GM04504 (cell line): ENCODE results near the gene FIGN.

Experiments
- DNase-seq: peaks from one replicate; pipeline ENCODE4 v3.0.0-alpha.2; 2012; ENCODE audit warnings: low read depth

FIGN gene

DNA sequence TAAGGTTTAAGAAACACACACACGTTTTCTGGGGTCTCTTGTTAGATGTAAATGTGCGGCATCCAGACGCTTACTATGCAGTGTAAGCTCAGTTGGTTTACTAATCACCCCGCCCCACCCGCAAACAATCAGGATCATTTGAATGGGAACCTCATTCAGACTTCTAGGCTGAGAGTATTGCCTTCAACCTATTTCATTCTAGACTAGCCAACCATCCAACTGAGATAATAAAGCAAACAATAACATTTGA lies 1.3 kb upstream of the FIGN start:
- DNase-seq, result no peak

GRCh38 chr2:163736433-163737189 lies 803 bp upstream of the FIGN start:
- DNase-seq, result no peak

DNA sequence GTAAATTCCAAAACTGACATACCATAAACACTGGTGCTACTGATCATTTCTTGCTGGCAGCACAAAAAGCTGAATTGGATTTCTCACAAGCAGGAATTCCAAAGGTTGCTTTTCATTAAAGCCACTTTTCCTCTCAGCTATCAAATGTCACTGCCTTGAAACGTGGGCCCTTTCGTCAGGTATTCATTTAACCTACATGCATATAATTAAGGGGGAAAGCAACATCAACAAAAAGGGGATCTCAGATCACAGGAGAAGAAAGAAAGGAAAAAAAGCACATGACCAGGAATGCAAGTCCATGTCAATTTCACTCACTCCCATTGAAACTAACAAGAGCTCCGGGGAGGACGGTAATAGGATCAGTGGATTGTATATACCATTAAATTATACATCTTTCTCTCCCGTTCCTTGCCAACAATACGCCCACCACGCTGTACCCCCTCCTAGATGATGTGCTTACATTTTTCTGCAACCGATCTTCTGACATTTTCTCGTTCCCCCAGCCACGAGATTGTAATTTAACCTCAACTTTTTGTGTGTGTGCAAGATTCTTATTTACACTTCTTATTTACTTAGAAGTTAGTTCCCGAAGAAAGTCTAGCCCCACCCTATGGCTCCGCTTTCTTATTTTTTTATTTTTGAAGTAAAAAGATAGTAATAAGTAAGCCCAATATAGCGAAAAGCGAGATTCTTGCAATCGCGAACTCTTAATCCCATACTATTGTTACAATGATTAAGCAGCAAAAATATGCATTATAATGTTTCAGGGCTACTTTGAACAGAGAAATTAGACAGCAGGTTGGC lies 725 bp downstream of the FIGN start:
- no peak for DNase-seq

DNA sequence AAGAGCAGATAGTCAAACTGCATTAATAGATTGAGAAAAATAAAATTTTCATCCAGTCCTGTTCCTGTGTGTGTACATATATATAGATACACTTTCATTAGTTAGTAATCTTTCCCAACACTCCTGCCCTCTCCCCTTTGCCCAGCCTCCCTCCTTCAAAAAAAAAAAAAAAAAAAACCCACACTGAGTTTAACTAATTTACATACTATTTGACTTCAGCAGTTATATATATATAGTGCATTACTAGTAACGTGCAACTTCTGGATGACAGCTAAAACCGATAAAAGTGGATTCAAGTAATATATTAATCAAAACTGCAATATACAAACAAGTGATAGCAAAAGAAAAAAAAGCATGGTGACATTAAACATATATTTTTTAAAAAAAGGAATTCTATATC lies 1.4 kb downstream of the FIGN start:
- no peak for DNase-seq

- no peak for DNase-seq
These were observed 1.9 kb downstream of the FIGN start for GRCh38 chr2:163733956-163734355.

GRCh38 chr2:163733301-163733938 lies 2.4 kb downstream of the FIGN start:
- DNase-seq, result no peak

- no peak for DNase-seq
These were observed 3.1 kb downstream of the FIGN start for GRCh38 chr2:163732727-163733126.

- no peak for DNase-seq
These were observed 4.1 kb downstream of the FIGN start for GRCh38 chr2:163731735-163732134.

DNA sequence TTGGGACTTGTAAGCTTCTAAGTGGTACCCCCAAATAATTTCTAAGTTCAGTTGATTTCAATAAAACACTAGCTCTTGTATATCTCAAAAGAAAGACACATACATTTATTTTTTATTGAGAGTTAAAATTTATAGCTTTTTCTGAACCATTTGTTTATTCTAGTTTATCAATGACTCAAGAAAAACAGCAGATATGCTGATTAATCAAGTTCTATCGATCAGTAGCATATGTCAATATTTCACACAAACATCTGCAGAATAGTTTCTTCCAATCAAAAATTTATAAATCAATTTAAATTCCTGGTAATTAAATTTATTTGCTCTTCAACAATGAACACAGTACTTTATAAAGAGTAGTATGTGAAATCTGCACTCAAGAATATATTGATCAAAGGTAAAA lies 5.3 kb downstream of the FIGN start:
- no peak for DNase-seq

DNA sequence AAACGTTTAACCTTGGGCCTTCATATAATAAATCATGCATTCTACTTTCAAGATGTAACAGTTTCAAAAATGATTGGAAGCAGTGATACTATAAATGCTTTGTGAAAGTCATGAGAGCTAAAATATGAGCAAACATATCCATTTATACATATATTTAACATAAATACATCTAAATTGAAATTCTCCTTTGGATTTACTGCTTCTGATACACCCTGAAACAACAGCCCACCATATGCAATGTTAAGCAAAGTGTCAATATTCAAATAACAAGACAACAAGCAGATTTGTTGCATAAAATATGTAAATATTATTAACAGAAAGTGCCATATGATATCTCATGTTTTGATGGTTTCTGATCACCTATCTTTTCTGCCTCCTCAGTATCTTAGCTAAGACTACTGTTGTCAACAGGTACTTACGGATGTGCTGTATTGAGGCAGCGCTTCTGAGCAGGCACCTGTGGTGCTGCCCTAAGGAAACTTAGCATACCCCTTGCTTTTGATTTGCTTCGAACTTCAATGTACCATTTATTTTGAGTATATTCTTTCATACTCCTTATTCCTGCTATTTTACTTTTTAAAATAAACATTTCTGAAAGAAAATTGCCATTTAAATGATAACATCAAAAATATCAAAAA lies 6.1 kb downstream of the FIGN start:
- DNase-seq, result no peak

- no peak for DNase-seq
These were observed 11.9 kb downstream of the FIGN start for GRCh38 chr2:163723881-163724280.

GRCh38 chr2:163723348-163723747 lies 12.5 kb downstream of the FIGN start:
- no peak for DNase-seq

DNA sequence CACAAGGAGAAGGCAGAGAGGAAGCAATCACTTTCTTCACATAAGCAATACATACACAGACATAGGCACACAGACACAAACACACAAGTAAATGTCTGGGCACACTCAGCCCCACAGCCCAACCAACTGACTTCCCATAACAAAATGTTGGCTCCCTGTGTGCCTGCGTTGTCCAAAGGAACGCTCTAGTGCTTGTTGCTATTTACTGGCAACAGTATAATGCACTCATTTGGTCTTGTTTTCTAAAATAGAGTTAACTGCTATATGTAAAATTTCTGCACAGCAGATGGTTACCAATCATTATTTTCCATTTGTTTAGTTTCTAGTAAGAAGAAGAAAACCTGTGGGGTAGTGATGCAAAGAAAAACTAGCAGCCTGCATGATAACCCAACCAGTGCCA lies 16.5 kb downstream of the FIGN start:
- DNase-seq, result no peak

DNA sequence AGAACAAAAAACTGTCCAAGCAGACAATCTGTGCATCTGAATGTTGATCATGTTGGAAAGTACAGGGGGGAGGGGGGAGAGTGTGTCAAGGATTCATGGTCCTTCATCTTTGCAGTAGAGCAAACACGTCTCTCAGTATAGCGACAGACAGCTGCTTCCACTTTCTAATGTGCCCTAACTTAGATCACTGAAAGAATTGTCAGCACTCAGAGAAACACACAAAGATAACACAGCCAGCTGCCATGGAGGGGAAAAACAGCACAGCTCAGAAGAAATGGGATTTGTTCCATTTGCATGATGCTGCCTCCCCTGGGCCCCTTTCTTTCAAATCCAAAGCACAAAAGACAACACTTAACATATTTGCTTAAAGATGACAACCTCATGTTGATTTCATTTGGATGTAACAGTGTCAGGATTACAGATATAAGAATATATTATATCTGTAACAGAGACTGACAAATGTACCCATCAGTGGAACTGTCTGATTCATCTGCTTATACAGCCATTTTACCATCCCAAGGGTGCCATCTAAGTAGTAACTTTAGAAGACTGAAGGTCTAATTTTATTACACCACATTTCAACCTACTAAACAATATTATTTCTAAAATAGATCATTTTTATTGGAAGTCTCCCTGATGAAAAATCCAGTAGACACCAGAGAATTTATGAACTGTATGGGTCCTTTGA lies 17.7 kb downstream of the FIGN start:
- DNase-seq, result no peak

GRCh38 chr2:163717515-163717914 lies 18.3 kb downstream of the FIGN start:
- DNase-seq, result no peak

DNA sequence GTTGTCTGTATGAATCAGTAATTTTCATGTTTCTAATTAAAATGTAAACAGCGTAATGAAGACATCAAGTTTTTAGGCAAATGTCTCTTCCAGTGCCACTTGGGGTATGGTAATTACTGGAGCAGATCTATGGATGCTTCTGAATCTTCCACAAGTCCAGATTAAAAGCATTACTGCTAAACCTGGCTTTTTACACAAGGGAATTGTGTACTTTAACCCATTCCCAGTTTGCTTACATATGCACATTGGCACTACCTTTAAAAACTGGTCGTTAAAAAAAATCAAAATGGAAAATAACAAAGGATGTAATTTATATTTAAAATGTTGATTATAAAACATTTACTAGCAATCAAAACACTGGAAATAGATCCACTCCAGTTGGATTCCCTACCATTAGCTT lies 19.7 kb downstream of the FIGN start:
- no peak for DNase-seq

- DNase-seq, result no peak
These were observed 20.1 kb downstream of the FIGN start for GRCh38 chr2:163715668-163716067.

DNA sequence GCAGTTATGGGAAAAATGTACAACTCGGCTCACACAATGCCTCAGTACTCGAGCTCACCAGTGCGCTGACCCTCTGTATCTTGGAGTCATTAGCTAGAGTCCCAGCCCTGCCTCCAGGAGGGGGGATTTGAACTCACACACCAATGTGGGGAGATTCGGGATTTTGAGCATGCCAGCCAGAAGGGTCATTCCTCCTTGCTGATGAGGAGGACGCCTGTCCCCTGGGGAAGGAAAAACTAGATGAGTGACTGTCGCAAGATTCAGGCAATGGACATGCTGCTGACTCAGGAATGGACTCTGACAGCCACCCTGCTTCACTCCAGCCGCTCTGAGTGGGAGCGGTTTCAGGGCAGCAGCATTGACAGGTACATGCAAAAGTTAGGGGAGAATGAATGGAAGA lies 20.6 kb downstream of the FIGN start:
- DNase-seq, result no peak

- DNase-seq, result no peak
These were observed 22.1 kb downstream of the FIGN start for GRCh38 chr2:163713534-163714311.

DNA sequence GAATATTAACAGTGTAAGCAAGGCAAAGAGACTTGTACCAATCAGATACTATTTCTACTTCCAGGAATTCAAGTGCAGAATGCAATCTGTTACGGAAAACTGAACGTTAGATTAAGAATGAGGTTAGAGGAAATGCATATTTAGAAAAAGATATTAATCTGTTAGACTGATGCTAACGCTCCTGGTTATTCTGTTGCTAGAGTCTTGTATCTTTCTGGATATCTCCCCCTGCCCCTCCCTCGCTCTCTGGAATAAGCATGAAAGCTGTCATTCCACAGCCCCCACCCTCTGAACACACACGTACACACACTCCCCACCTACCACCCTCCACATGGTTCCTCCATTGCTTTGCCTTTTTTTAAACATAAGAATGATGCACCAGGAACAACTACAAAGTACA lies 24.1 kb downstream of the FIGN start:
- DNase-seq, result no peak

DNA sequence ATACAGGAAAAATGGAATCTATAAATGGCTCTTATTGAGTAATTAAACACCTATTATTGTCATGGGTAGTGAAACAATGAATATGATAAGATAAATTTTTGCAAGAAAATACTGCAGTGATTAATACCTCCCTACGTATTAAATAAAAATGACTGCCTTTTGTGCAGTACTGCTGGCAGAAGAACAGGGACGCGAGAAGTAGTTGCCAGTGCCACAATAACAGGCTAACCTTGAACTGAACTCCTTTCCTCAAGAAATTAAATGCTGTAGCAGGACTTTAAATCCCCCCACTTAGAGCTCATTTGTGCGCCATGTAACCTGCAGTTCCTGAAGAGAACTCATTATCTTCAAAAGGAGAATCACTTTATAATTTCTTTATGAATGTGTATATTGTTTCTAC lies 24.6 kb downstream of the FIGN start:
- no peak for DNase-seq

- no peak for DNase-seq
These were observed 26.5 kb downstream of the FIGN start for GRCh38 chr2:163709270-163709669.
